ENCODE measurements around the gene SMCHD1. TPM values are rescaled to one million over a fixed set of nuclear protein-coding genes. Genes with fewer than 3 reads are reported as not detected.
"Not testable (repeated sequence)": the region's sequence is repeated elsewhere in the genome, so short reads cannot be mapped to it uniquely, and the experiment has no call there.

SMCHD1 gene
- total RNA-seq, 1 experiment from 2014 or later, result 37.8 TPM

DNA sequence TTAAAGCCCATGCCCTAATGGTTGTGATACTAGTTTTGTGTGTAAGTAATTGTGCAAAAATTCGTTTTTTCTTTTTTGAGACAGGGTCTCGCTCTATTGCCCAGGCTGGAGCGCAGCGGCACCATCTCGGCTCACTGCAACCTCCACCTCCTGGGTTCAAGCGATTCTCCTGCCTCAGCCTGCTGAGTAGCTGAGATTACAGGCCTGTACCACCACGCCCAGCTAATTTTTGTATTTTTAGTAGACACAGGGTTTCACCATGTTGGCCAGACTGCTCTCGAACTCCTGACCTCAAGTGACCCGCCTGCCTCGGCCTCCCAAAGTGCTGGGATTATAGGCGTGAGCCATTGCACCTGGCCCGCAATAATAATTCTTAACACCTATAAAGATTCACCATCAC lies 196.9 kb downstream of the SMCHD1 start:
- not testable (repeated sequence) for DNase-seq (ENCODE audit: low read depth)

DNA sequence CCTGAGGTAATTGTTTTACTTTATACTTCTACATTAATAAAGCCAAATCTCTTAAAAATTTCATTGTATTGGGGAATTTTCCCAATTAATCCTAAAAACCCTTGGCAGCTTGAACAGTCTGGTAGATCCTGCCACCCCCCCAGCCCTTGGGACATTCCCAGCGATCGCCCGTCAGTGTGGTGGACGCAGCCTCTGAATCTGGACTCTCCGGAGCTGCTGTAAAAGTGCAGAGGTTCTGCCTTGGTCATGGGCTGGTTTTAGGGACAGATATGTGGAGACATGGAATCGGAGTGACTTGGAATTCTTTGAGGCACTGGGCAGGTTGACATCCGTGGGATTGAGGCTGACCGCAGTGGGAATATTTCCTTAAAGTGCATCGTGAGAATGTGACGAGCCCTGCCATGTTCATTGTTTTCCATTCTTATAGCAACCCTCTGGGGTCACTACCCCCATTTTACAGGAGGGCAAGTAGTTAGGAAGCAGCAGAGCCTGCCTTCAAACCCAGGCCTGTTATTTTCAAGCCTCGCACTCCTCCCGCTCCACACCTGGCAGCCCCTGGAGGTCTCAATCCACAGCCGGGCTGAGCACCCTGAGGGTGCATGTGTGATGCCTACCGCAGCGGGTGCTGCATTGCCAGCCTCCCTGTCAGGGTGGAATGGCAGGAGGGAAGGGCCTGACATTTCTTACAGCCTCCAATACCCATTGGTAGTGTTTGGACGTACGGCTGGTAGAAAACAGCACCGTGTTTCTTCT lies 197.8 kb downstream of the SMCHD1 start:
- no peak for DNase-seq (ENCODE audit: low read depth)

DNA sequence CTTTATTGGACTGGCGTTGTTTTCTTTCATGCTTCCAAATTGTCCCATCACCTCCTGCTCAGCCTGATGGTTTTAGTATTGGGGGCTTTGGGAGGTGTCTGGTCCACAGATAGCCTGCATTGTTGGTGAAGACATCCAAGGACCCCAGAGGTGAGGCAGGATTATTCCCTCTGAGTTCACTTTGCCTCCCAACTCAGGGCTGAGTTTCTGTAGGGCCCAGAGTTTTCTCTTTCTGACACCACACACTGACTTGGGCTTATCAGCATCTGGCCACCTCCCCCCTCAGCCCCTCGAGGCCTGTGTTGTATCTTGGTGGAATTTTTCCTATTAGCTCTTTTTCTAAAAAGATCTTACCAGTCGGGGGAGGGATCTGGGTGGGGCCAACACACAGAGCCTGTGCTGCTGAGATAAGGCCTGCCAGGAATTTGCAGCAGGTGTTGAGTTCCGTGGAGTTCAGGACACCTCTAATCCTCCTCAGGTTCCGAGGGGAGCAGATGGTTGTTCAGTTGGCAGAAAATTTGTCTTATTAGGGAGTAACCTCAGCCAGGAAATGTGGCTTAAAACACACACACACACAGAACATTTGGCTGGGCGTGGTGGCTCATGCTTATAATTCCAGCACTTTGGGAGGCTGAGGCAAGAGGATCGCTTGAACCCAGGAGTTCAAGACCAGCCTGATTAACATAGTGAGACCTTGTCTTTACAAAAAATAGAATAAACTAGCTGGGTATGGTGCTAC lies 198.6 kb downstream of the SMCHD1 start:
- DNase-seq (ENCODE audit: low read depth), result no peak

Other genes with a start within 250 kb of the SMCHD1 start
- gene METTL4, start 84.2 kb upstream of the SMCHD1 start, total RNA-seq (2014; rRNA removed; shearing (Covaris generic)), result 5.3 and 6.5 TPM in 2 replicates
- gene NDC80, start 84.2 kb upstream of the SMCHD1 start, total RNA-seq (2014; rRNA removed; shearing (Covaris generic)), result 48.9 and 56.7 TPM in 2 replicates
- gene EMILIN2, start 191.3 kb downstream of the SMCHD1 start, total RNA-seq (2014; rRNA removed; shearing (Covaris generic)), result 0.40 TPM in 1 of 2 replicates, not detected in the other

Measured in Daoy (cell line).